HEK293 (cell line): ENCODE data around the gene IREB2.

Experiments used
- BCL6B ChIP-seq: fragments of 450-650 bp; formaldehyde crosslinking; IDR thresholded peaks from 2 replicates; pipeline ENCODE4 v1.5.1; 2017; ENCODE audit warnings: missing biosample characterization, missing genetic modification characterization
- ZNF157 ChIP-seq: fragments of 450-650 bp; formaldehyde crosslinking; IDR thresholded peaks from 2 replicates; pipeline ENCODE4 v1.5.1; 2016; ENCODE audit warnings: missing biosample characterization, missing genetic modification characterization
- ZNF302 ChIP-seq: fragments of 450-650 bp; formaldehyde crosslinking; IDR thresholded peaks from 2 replicates; pipeline ENCODE4 v1.5.1; 2016; ENCODE audit warnings: missing biosample characterization, missing genetic modification characterization, low read depth
- ZNF501 ChIP-seq: fragments of 450-650 bp; formaldehyde crosslinking; IDR thresholded peaks from 2 replicates; pipeline ENCODE4 v1.5.1; 2016; ENCODE audit warnings: missing biosample characterization, missing genetic modification characterization
- ZNF701 ChIP-seq: fragments of 450-650 bp; formaldehyde crosslinking; IDR thresholded peaks from 2 replicates; pipeline ENCODE4 v1.5.1; 2016; ENCODE audit warnings: missing biosample characterization, missing genetic modification characterization
- ZNF777 ChIP-seq: fragments of 450-650 bp; formaldehyde crosslinking; IDR thresholded peaks from 2 replicates; pipeline ENCODE4 v1.5.1; 2017; ENCODE audit warnings: missing biosample characterization, missing genetic modification characterization, borderline replicate concordance
- TF ChIP-seq, protein P1 (sequence below): fragments of 450-650 bp; formaldehyde crosslinking; IDR thresholded peaks from 2 replicates; pipeline ENCODE4 v1.5.1; 2016; ENCODE audit warnings: missing biosample characterization, missing genetic modification characterization

DNA sequence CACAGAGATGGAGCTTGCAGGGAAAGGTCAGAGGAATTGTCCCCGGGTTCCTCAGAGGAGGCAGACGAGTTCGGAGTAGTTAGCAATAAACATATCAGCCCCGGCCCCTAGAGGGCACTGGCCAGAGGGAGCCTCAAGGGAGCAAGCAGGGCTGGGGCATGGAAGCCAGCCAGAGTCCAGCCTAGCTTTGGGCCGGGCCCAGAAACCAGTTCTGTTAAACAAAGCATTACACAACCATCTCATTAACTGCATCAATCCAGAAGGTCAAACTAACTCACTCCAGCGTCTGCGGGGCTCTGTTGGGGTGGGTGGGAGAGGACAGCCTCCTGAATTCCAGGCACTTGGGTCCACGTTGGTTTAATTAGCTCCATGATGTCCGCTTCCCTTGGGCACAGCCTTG, 41.0 kb upstream of the IREB2 start:
- TF ChIP-seq ZNF501 (no peak), ZNF701 (tag by site-specific recombination) (no peak), ZNF157 (tag by site-specific recombination) (no peak), ZNF302 (tag by site-specific recombination) (no peak), BCL6B (tag by site-specific recombination) (no peak), ZNF777 (no peak)
- TF ChIP-seq, protein P1, sequence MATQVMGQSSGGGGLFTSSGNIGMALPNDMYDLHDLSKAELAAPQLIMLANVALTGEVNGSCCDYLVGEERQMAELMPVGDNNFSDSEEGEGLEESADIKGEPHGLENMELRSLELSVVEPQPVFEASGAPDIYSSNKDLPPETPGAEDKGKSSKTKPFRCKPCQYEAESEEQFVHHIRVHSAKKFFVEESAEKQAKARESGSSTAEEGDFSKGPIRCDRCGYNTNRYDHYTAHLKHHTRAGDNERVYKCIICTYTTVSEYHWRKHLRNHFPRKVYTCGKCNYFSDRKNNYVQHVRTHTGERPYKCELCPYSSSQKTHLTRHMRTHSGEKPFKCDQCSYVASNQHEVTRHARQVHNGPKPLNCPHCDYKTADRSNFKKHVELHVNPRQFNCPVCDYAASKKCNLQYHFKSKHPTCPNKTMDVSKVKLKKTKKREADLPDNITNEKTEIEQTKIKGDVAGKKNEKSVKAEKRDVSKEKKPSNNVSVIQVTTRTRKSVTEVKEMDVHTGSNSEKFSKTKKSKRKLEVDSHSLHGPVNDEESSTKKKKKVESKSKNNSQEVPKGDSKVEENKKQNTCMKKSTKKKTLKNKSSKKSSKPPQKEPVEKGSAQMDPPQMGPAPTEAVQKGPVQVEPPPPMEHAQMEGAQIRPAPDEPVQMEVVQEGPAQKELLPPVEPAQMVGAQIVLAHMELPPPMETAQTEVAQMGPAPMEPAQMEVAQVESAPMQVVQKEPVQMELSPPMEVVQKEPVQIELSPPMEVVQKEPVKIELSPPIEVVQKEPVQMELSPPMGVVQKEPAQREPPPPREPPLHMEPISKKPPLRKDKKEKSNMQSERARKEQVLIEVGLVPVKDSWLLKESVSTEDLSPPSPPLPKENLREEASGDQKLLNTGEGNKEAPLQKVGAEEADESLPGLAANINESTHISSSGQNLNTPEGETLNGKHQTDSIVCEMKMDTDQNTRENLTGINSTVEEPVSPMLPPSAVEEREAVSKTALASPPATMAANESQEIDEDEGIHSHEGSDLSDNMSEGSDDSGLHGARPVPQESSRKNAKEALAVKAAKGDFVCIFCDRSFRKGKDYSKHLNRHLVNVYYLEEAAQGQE (tag by site-specific recombination) = no peak
